ENCODE measurements around the gene CCDC38.

DNA sequence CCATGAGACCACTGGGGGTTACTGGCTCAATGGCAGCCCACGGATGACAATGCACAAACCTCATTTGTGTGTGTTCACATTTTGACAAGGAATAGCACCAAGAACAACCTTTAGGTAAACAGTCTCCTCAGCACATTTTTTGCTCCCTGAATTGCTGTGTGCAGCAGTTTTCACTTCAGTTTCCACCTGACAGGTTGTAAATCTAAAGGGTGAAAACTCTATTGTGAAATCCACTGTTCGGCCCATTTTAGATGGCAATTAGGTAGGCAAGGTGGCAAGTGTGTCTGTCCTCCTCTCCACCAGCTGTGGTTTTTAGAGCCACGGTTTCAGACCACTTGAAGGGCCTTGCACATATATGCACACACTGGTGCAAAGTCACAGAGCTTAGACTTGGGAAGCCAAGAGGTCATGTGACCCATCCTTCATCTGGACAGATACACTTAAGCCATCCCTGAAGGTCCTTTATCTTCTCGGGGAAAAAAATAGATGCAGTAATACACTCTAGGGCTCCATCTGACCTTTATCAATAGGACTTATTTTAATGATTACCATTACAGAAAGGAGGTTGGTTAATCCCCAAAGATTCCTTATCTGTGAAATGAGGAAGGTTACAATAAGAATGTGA is 30.5 kb upstream of the CCDC38 start:
- no peak for TF ChIP-seq HNRNPUL1 (IDR thresholded peaks at IDR 0.05; ENCODE audit: low read length)
- TF ChIP-seq, protein P1, sequence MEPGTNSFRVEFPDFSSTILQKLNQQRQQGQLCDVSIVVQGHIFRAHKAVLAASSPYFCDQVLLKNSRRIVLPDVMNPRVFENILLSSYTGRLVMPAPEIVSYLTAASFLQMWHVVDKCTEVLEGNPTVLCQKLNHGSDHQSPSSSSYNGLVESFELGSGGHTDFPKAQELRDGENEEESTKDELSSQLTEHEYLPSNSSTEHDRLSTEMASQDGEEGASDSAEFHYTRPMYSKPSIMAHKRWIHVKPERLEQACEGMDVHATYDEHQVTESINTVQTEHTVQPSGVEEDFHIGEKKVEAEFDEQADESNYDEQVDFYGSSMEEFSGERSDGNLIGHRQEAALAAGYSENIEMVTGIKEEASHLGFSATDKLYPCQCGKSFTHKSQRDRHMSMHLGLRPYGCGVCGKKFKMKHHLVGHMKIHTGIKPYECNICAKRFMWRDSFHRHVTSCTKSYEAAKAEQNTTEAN (CRISPR knock-in tag; IDR thresholded peaks at IDR 0.05), result no peak
- no peak for TF ChIP-seq JUNB (CRISPR knock-in tag; conservative IDR thresholded peaks at IDR 0.05)
- no peak for TF ChIP-seq TEAD4 (IDR thresholded peaks at IDR 0.05; ENCODE audit: low read length)
- TF ChIP-seq TEAD4 (CRISPR knock-in tag; IDR thresholded peaks at IDR 0.05; ENCODE audit: borderline replicate concordance), result no peak
- TF ChIP-seq KAT8 (IDR thresholded peaks at IDR 0.05; ENCODE audit: low read depth), result no peak
- TF ChIP-seq ZNF766 (CRISPR knock-in tag; conservative IDR thresholded peaks at IDR 0.05), result no peak
- TF ChIP-seq NCOA1 (IDR thresholded peaks at IDR 0.05; ENCODE audit: low read depth), result no peak
- TF ChIP-seq, protein P2, sequence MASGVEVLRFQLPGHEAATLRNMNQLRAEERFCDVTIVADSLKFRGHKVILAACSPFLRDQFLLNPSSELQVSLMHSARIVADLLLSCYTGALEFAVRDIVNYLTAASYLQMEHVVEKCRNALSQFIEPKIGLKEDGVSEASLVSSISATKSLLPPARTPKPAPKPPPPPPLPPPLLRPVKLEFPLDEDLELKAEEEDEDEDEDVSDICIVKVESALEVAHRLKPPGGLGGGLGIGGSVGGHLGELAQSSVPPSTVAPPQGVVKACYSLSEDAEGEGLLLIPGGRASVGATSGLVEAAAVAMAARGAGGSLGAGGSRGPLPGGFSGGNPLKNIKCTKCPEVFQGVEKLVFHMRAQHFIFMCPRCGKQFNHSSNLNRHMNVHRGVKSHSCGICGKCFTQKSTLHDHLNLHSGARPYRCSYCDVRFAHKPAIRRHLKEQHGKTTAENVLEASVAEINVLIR (CRISPR knock-in tag; IDR thresholded peaks at IDR 0.05), result no peak
- no peak for TF ChIP-seq MYNN (IDR thresholded peaks at IDR 0.05)
- no peak for TF ChIP-seq MYNN (CRISPR knock-in tag; IDR thresholded peaks at IDR 0.05)
- no peak for TF ChIP-seq FIP1L1 (IDR thresholded peaks at IDR 0.05; ENCODE audit: low read depth, low read length, poor library complexity, severe bottlenecking)
